HG02642 (cell line): ENCODE results near the gene PDZD2.

Source experiments
- ATAC-seq: cut with Tn5 transposase; IDR thresholded peaks from one replicate; pipeline ENCODE4 v1.9.1; 2021; ENCODE audit warnings: mild to moderate bottlenecking; ENCODE audit not compliant: unreplicated experiment, poor library complexity

Gene PDZD2

GRCh38 chr5:32144378-32145207 is 505.7 kb downstream of the PDZD2 start:
- ATAC-seq: no peak

DNA sequence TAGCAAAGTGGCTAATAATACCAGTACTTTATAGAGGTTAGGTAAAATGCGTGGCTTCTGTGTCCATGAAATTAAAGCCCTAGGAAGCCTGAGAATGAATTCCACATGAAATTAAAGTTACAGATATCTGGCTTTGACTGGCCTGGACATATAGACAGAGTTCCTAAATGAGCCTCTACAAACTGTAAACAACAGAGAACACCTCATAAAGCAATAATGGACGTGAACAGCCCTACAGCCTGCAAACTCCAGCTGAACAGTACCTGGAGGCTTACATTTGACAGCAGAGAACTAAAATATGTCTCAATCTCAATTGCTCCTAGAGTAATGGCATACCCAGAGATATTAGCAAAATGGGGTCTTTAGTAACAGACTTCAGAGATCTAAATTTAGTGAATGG is 506.4 kb downstream of the PDZD2 start:
- ATAC-seq: no peak

GRCh38 chr5:32147236-32147635 is 508.3 kb downstream of the PDZD2 start:
- ATAC-seq: no peak

DNA sequence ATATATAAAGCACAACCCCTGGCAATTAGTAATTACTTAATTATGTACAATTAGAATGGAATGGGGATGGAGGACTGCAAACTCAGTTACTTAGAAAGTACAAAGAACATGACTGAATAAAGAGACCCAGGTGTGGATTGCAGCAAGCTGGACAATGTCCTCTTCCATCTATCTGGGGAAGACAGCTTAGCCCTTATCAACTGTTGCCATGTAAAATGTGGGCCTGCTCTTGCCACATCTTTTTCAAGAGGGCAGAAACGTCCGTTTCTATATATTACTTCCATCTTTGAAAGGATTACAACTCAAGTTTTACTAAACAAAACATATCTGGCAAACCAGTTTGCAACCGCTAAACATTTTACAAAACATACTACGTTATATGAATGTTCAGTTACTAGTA is 509.0 kb downstream of the PDZD2 start:
- no peak for ATAC-seq

- no peak for ATAC-seq
Observed at GRCh38 chr5:32150366-32150765, 511.4 kb downstream of the PDZD2 start.

- ATAC-seq: no peak
Observed at GRCh38 chr5:32151198-32151597, 512.3 kb downstream of the PDZD2 start.

DNA sequence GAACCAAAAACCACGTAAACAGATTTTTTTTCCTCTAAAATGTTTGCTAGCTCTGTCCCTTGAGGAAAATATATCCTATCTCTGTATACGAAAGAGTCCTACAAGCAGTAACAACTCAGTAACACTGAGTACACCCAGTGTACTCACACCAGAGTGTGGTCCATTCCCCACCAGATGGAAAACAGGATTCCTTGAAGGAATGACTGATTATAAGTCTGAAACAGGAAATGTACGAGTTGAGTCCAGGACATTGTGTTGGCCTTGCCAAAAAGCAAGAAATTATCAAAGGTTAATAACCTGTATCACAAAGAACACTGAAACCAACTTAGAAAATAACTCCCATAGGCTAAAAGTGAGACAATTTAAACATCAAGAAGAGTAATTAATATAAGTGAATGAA is 514.8 kb downstream of the PDZD2 start:
- no peak for ATAC-seq

DNA sequence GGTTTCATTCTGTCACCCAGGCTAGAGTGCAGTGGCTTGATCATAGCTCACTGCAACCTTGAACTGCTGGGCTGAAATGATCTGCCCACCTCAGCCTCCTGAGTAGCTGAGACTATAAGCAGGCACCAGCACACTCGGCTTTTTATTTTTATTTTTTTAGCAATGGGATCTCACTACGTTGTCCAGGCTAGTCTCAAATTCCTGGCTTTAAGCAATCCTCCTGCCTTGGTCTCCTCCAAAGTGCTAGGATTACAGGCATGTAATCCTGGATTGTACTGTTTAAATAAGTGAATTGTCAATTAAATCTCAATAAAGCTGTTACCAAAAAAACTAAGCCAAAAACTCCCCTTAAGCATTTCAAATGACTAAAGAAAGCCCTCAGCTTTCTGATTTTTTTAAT is 516.3 kb downstream of the PDZD2 start:
- ATAC-seq: no peak

GRCh38 chr5:32156635-32157034 is 517.7 kb downstream of the PDZD2 start:
- ATAC-seq: no peak

GRCh38 chr5:32157078-32157477 is 518.1 kb downstream of the PDZD2 start:
- no peak for ATAC-seq

GRCh38 chr5:32158679-32158975 is 519.7 kb downstream of the PDZD2 start:
- ATAC-seq: no peak

GRCh38 chr5:32159328-32160072 is 520.6 kb downstream of the PDZD2 start:
- no peak for ATAC-seq

DNA sequence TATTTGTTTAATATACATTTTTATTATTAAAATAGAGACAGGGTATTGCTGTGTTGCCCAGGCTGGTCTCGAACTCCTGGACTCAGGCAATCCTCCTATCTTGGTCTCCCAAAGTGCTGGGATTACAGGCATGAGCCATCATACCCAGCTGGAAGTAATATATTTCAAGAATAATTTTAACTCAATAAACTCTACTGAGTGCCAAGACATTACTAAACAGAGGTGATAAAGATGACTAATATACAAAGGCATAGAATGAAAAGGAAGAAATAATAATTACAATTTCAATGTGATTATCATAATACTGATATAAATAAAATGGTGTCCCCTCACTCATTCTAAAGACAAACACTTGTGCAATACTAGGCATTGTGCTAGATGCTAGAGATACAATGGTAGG is 521.3 kb downstream of the PDZD2 start:
- no peak for ATAC-seq
